Measurements from ENCODE around the gene ARHGAP9. TPM values are rescaled to one million over a fixed set of nuclear protein-coding genes. Genes with fewer than 3 reads are reported as not detected.
A peak's percentile ranks its signal among the peaks of the same experiment; 100 is the strongest.

The ARHGAP9 gene
- total RNA-seq, 1 experiment from 2014 or later = not detected

DNA sequence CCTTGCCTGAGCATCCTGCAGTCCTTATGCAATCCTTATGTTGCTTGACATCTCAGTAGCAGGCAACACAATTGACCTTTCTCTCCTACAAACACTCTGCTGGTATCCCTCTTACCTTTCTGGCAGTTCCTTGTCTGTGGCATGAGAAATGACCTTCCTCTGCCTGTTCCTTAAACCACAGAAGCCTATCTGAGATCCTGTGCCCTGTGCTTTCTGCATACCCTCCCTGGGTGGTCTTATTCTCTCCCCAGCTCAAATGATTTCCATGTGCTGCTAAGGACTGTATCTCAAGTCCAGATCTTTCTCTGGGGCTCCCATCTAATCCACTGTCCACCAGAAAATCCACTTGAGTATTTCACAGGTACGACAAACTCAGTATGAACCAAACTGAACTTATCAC, 2.0 kb upstream of the ARHGAP9 start:
- H3K36me3 ChIP-seq = no peaks in the 10 kb centered on the region
- peaks cover 3% of the 10 kb centered on the region; the same call in 1 of the 2 replicates for H3K27me3 ChIP-seq
- no peaks in the 10 kb centered on the region for H3K9me3 ChIP-seq
- no peak for DNase-seq
- H3K4me3 ChIP-seq = no peak overlapping the region

DNA sequence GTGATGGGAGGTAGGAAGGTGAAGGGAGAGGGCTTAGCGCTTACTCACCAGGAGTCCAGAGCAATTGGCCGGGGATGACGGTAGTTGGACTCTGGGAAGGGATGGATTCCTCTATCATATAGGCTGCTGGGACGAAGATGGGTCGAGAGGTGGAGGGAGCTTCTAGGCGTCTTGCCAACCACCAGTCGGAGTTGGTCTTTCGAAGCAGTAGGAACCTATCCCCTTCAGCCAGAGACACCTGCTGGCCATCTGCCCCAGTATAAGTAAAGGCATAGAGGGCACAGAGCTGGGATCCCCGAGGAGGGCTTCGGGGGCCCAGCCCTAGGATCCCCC, 657 bp downstream of the ARHGAP9 start:
- no peak for DNase-seq
- Histone ChIP-seq H3K27me3 (peaks cover 14% of the 10 kb centered on the region), H3K9me3 (no peaks in the 10 kb centered on the region), H3K36me3 (no peaks in the 10 kb centered on the region), H3K4me3 (no peak overlapping the region)

DNA sequence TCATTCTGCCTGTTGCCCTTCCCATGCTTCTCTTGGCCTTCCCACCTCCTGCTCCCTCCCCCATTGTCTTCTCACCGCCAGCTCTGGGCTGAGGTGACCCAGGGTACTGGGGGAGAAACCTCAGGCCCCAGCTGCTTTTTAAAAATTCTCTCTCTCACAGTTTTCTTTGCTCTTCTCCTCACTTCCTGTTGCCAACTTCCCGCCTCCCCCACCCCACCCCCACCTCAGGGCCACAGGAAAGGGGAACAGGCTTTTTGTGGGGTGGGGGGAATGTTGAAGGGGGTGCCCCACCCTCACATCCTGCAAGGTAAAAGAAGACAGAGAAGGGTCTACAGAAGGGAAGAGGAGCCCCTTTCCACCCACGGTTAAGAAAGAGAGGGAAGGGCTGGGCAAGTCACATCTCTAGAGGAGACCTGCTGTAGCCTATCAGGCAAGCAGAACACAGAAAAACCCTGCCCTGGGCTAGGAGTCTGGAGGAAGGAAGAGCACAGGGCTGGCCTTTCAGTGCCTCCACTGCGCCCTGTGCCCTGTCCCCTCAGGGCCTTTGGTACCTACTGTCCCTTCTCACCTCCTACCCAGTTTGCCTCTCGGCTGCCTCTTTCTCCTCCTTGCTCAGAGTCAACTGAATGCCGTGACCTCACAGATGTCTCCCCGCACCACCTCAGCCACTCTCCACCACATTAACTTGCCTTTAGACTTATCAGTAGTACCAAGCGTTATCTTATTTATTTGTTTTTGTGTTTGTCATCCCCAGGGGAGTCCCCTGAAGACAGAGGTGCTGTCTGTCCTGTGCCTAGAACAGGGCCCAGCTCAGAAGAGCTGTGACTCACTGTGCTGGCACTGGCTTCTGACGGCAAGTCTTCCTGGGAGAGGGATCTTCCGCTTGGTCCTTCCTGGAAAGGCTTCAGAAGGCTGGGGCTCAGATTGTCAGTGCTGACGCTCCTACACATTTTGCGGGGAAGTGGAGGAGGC, 1.7 kb downstream of the ARHGAP9 start:
- Histone ChIP-seq H3K9me3 (no peaks in the 10 kb centered on the region), H3K27me3 (peaks cover 21% of the 10 kb centered on the region), H3K4me3 (no peak overlapping the region), H3K36me3 (no peaks in the 10 kb centered on the region)
- DNase-seq = peak; percentile 43

GRCh38 chr12:57476993-57477709, 2.5 kb downstream of the ARHGAP9 start:
- Histone ChIP-seq H3K27me3 (peaks cover 29% of the 10 kb centered on the region), H3K9me3 (no peaks in the 10 kb centered on the region), H3K4me3 (no peak overlapping the region), H3K36me3 (no peaks in the 10 kb centered on the region)
- no peak for DNase-seq

DNA sequence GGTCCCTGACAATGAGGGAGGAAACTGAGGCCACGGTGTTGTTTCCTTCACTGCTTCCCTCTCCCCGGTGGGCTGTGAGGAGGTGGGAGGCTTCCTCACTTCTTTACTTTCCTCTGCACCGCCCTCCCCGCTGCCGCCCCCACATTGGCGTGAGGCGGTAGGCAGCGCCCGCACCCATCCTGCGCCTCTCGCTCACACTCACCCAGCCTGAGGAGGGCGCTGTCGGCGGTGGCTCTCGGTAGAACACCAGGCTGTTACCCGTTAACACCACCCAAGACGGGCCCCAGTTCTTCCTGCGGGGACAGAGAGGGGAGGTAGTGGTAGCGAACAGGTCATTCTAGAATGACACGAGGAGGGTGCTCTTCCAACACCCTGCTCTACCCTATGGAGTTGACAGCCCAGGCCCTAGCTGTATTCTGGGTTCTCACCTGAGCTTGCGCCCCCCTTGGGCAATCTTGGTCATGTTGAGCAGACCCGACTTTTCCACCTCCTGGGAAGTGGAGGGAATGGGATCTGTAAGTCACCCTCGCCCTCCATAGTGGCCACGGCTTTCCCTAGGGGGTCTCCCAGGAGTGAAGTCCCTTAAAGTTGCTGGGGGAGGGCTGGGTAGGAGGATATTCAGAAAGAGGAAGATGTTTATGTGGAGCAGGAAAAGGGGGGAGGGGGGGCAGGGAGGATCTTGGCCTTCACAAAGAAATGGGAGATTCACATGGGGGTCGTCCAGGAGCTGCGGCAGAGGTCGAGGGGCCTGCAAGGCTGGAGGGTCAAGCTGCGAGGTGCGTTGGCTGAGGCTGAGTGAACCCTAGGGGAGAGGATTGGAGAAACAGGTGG, 3.3 kb downstream of the ARHGAP9 start:
- no peaks in the 10 kb centered on the region for H3K9me3 ChIP-seq
- no peaks in the 10 kb centered on the region for H3K36me3 ChIP-seq
- H3K27me3 ChIP-seq = peaks cover 26% of the 10 kb centered on the region
- no peak for DNase-seq
- H3K4me3 ChIP-seq = no peak overlapping the region

- H3K27me3 ChIP-seq = peaks cover 26% of the 10 kb centered on the region
- no peaks in the 10 kb centered on the region for H3K9me3 ChIP-seq
- no peak for DNase-seq
- no peak overlapping the region for H3K4me3 ChIP-seq
- no peaks in the 10 kb centered on the region for H3K36me3 ChIP-seq
Observed at GRCh38 chr12:57475271-57476161, 4.2 kb downstream of the ARHGAP9 start.

DNA sequence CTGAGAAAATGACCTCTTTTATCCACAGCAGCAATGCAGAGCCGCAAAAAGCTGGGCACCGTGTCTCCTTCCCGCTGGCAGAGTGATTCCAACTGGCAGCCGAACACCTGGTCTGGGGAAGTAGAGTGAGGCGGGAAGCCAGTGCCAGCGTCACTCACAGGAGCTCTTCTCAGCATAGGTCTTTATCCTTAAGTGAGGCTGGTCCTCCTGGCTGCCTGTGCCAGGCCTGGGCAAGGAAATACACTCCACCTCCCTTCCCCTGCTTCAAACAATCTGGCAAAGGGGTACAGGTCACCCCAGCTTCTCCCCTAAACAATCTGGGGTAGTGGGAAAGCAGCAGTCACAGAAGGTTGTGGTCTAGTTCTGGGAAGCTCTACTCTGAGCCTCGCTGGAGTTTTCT, 4.8 kb downstream of the ARHGAP9 start:
- peaks cover 26% of the 10 kb centered on the region for H3K27me3 ChIP-seq
- H3K36me3 ChIP-seq = no peaks in the 10 kb centered on the region
- DNase-seq = no peak
- no peak overlapping the region for H3K4me3 ChIP-seq
- no peaks in the 10 kb centered on the region for H3K9me3 ChIP-seq

DNA sequence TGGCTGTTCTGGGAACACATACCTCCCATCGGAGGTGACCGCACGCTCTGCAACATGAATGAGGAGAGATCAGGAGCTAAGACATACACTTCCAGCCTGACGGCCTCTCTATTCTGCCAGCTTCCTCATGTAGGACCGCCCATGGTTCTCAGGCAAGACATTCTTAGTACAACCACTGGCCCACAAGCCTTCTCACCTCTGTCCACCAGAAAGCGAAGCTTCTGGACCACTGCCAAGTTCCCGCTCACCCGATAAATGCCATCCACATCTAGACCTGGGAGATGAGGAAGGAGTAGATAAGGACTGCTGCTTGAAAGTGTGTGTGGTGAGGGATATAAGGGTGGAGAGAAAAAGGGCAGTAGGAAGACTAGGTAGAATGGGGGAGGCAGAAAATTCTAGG, 5.2 kb downstream of the ARHGAP9 start:
- H3K4me3 ChIP-seq = no peak overlapping the region
- H3K9me3 ChIP-seq = no peaks in the 10 kb centered on the region
- no peaks in the 10 kb centered on the region for H3K36me3 ChIP-seq
- H3K27me3 ChIP-seq = peaks cover 26% of the 10 kb centered on the region
- no peak for DNase-seq

DNA sequence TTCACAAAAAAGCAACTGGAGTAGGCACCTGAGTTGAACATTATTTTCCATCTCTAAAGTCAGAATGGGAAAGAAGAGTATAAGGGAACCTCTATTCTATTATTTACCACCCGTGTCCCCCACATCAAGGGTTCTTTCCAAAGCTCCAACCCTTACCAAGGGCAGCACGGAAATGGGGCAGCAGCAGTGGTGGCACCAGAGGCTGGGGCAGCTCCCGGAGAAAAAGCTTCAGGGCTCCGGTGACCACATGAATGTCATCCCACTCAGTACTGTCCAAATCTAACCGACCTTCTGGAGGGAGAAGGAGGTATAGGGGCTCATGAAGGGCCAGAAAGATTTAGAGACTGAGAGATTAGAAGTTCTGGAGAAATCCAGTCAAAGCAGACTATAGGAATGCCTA, 5.8 kb downstream of the ARHGAP9 start:
- Histone ChIP-seq H3K36me3 (no peaks in the 10 kb centered on the region), H3K9me3 (no peaks in the 10 kb centered on the region), H3K4me3 (no peak overlapping the region), H3K27me3 (peaks cover 28% of the 10 kb centered on the region)
- DNase-seq = no peak

GRCh38 chr12:57473392-57473791, 6.3 kb downstream of the ARHGAP9 start:
- no peak overlapping the region for H3K4me3 ChIP-seq
- peaks cover 28% of the 10 kb centered on the region for H3K27me3 ChIP-seq
- H3K9me3 ChIP-seq = no peaks in the 10 kb centered on the region
- H3K36me3 ChIP-seq = no peaks in the 10 kb centered on the region
- DNase-seq = no peak

DNA sequence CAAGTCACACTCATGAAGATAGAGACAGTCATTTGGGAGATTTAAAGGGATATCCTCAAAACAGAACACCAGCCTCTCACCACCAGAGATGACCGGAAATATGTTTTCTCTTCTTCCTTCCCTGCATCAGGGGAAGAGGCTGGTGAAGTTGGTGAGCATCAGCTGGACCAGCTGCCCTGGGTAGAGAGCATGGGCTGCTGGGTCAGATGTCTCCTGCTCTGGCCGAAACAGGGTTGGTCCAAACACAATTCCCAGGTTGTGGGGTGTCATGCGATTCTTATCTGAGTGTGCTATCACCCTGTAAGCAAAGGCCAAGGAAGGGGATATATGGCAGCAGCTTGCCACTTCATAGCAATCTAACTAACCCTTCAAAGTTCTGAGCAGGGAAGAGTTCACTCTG, 7.3 kb downstream of the ARHGAP9 start:
- Histone ChIP-seq H3K9me3 (no peaks in the 10 kb centered on the region), H3K27me3 (peaks cover 30% of the 10 kb centered on the region), H3K4me3 (no peak overlapping the region), H3K36me3 (no peaks in the 10 kb centered on the region)
- DNase-seq = no peak

- Histone ChIP-seq H3K36me3 (no peaks in the 10 kb centered on the region), H3K9me3 (no peaks in the 10 kb centered on the region), H3K4me3 (no peak overlapping the region), H3K27me3 (peaks cover 36% of the 10 kb centered on the region)
- DNase-seq = no peak
Observed at GRCh38 chr12:57471661-57472060, 8.0 kb downstream of the ARHGAP9 start.

DNA sequence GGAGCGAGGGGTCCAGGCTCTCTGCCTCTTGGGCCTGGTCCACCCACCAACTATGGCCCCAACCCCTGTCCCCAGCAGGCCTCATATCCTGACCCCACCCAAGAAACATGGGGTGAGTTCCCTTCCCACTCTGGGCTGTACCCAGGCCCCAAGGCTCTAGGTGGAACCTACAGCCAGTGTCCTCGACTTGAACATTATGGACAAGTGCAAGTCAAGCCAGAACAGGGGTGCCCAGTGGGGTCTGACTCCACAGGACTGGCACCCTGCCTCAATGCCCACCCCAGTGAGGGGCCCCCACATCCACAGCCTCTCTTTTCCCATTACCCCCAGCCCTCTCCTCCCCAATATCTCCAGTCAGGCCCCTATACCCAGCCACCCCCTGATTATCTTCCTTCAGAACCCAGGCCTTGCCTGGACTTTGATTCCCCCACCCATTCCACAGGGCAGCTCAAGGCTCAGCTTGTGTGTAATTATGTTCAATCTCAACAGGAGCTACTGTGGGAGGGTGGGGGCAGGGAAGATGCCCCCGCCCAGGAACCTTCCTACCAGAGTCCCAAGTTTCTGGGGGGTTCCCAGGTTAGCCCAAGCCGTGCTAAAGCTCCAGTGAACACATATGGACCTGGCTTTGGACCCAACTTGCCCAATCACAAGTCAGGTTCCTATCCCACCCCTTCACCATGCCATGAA, 8.6 kb downstream of the ARHGAP9 start:
- Histone ChIP-seq H3K9me3 (no peaks in the 10 kb centered on the region), H3K27me3 (peaks cover 36% of the 10 kb centered on the region), H3K36me3 (no peaks in the 10 kb centered on the region), H3K4me3 (no peak overlapping the region)
- no peak for DNase-seq

DNA sequence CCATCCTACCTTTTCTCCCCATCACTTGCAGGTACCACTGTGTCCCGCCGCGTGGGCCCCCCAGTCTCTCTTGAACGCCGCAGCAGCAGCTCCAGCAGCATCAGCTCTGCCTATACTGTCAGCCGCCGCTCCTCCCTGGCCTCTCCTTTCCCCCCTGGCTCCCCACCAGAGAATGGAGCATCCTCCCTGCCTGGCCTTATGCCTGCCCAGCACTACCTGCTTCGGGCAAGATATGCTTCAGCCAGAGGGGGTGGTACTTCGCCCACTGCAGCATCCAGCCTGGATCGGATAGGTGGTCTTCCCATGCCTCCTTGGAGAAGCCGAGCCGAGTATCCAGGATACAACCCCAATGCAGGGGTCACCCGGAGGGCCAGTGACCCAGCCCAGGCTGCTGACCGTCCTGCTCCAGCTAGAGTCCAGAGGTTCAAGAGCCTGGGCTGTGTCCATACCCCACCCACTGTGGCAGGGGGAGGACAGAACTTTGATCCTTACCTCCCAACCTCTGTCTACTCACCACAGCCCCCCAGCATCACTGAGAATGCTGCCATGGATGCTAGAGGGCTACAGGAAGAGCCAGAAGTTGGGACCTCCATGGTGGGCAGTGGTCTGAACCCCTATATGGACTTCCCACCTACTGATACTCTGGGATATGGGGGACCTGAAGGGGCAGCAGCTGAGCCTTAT, 9.2 kb downstream of the ARHGAP9 start:
- no peak overlapping the region for H3K4me3 ChIP-seq
- DNase-seq = no peak
- H3K9me3 ChIP-seq = no peaks in the 10 kb centered on the region
- peaks cover 32% of the 10 kb centered on the region for H3K27me3 ChIP-seq
- H3K36me3 ChIP-seq = no peaks in the 10 kb centered on the region
